DND-41 (cell line): ENCODE measurements around the gene TOMT.

Experiments used
- EZH2 ChIP-seq: IDR thresholded peaks from 3 replicates; pipeline ENCODE4 v1.6.1; 2012; ENCODE audit warnings: borderline replicate concordance, low read depth, mild to moderate bottlenecking, moderate library complexity, low read length, inconsistent platforms; ENCODE audit not compliant: severe bottlenecking
- TF ChIP-seq, protein P1 (sequence below): IDR thresholded peaks from 2 replicates; pipeline ENCODE4 v1.5.1; 2012; ENCODE audit warnings: borderline replicate concordance, low read length, moderate library complexity, mild to moderate bottlenecking; ENCODE audit not compliant: poor library complexity, severe bottlenecking; ENCODE audit errors: extremely low read depth

DNA sequence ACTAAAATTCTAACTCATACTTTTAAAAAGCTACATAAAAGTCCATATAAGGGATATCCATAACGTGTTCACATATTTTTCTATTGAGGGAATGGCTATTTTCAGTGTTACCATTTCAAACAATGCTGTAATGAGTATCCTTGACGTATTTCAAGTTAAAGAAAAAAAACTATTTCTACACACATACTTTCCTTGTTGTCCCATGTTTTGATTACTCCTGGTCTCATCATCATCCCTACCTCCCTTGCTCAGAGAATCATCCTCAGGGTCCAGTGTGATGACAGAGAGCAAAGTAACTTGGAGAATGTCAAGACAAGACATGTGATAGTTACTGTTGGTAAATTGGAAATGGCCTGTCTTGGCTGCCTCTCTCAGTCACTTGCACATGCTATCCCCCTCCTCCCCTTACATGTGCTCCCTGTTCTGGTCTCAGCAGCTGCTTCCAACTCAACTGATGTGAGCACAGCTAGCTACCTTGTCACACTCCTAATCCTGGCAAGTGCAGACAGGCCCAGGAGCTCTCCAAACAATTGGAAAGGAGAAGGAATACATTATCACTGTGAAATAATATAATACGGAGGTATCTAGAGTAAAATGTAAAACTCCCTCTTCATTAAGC, 47.2 kb upstream of the TOMT start:
- TF ChIP-seq, protein P1, sequence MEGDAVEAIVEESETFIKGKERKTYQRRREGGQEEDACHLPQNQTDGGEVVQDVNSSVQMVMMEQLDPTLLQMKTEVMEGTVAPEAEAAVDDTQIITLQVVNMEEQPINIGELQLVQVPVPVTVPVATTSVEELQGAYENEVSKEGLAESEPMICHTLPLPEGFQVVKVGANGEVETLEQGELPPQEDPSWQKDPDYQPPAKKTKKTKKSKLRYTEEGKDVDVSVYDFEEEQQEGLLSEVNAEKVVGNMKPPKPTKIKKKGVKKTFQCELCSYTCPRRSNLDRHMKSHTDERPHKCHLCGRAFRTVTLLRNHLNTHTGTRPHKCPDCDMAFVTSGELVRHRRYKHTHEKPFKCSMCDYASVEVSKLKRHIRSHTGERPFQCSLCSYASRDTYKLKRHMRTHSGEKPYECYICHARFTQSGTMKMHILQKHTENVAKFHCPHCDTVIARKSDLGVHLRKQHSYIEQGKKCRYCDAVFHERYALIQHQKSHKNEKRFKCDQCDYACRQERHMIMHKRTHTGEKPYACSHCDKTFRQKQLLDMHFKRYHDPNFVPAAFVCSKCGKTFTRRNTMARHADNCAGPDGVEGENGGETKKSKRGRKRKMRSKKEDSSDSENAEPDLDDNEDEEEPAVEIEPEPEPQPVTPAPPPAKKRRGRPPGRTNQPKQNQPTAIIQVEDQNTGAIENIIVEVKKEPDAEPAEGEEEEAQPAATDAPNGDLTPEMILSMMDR, result no peak
- no peak for TF ChIP-seq EZH2
